ENCODE measurements around the gene WDR59.

DNA sequence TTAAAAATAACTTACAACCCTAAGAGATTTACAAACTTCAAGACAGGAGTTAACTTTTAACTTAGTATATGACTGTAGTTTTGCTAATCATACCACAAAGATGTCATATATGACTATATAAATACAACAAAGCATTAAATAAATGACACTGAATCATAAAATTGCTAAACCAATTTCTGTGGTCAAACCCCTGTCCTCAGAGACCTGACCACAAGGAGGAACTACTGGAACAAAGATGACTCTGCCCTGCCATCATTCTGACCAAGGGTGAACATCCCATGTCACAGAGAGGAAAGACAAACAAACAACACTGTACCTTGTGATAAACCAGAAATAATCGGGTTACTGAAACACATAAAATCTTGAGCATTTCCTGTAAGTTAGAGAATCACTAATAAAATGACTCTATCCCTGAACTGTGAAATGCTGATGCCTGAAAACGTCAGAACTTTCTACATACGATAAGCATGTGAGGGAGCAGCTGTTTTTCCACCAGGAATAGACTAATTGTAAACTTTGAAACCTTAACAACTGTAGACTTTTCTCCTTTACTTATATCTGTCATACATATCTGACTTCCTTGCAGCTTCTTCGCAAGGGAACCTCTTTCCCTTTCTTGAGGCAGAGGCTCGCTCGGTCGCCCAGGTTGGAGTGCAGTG is 47.9 kb downstream of the WDR59 start:
- TF ChIP-seq CTCF (IDR thresholded peaks at IDR 0.05), result no peak
- TF ChIP-seq EZH2 (IDR thresholded peaks at IDR 0.05), result no peak

Data from neural progenitor cell (in vitro differentiated cells).